ENCODE data around the gene DYSF. TPM values are rescaled to one million over a fixed set of nuclear protein-coding genes. Genes with fewer than 3 reads are reported as not detected.

The DYSF gene
- total RNA-seq, 1 experiment from 2014 or later = 0.89 TPM

- RAD21 ChIA-PET (ENCODE audit: low non-redundant PET in 1 of 2, low total read pairs in 2 of 2, uncharacterized antibody in 2 of 2, unreplicated experiment in 2 of 2) = no interaction called here
- DNase-seq (ENCODE audit: low read depth, low spot score) = no peak
- CTCF ChIA-PET = no interaction called here
- intact Hi-C loops (cut with micrococcal nuclease) = no loop called here
- no TSS peak for BruUV-seq (replicated peaks)
- H3K9me3 ChIP-seq (ENCODE audit: control insufficient read depth in 1 of 2, insufficient read depth in 1 of 2, low read depth in 1 of 2, low read length in 2 of 2) = no peaks in the 10 kb centered on the region
- TF ChIP-seq, protein P1, sequence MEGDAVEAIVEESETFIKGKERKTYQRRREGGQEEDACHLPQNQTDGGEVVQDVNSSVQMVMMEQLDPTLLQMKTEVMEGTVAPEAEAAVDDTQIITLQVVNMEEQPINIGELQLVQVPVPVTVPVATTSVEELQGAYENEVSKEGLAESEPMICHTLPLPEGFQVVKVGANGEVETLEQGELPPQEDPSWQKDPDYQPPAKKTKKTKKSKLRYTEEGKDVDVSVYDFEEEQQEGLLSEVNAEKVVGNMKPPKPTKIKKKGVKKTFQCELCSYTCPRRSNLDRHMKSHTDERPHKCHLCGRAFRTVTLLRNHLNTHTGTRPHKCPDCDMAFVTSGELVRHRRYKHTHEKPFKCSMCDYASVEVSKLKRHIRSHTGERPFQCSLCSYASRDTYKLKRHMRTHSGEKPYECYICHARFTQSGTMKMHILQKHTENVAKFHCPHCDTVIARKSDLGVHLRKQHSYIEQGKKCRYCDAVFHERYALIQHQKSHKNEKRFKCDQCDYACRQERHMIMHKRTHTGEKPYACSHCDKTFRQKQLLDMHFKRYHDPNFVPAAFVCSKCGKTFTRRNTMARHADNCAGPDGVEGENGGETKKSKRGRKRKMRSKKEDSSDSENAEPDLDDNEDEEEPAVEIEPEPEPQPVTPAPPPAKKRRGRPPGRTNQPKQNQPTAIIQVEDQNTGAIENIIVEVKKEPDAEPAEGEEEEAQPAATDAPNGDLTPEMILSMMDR (IDR thresholded peaks at IDR 0.05 in 2 of 3, conservative IDR thresholded peaks at IDR 0.05 in 1 of 3; ENCODE audit: borderline replicate concordance in 1 of 3, insufficient read depth in 1 of 3, low read depth in 2 of 3, low read length in 2 of 3) = no peak
- no peaks in the 10 kb centered on the region for H3K9me2 ChIP-seq (ENCODE audit: insufficient read depth)
- POLR2A ChIA-PET = no interaction called here
- no peaks in the 10 kb centered on the region for H4K20me1 ChIP-seq (ENCODE audit: insufficient read depth)
- no peaks in the 10 kb centered on the region for H3K36me3 ChIP-seq (ENCODE audit: control insufficient read depth in 1 of 2, insufficient read depth in 2 of 2, low read length in 2 of 2)
- no peak overlapping the region for H2AFZ ChIP-seq (ENCODE audit: low read depth, low read length, poor library complexity, severe bottlenecking)
- no peak overlapping the region for H3K27ac ChIP-seq (ENCODE audit: low read depth, low read length)
- H3K27me3 ChIP-seq (ENCODE audit: insufficient read depth, low read length) = no peaks in the 10 kb centered on the region
- no peak for ATAC-seq
- no peak overlapping the region for H3K4me2 ChIP-seq (ENCODE audit: low read length)
- no peak overlapping the region for H3K9ac ChIP-seq (ENCODE audit: low read length)
- no peak overlapping the region for H3K4me3 ChIP-seq (replicated peaks in 1 of 2; ENCODE audit: low read depth in 1 of 2, low read length in 2 of 2)
- H3K79me2 ChIP-seq (ENCODE audit: insufficient read depth, low read length) = no peaks in the 10 kb centered on the region
- H3K4me1 ChIP-seq (ENCODE audit: control insufficient read depth in 1 of 2, insufficient read depth in 2 of 2, low read length in 2 of 2) = peaks cover 0 to 13% of the 10 kb centered on the region in 2 experiments; a peak in 2 of 4 replicates
Measured at GRCh38 chr2:71504611-71505010, 51.2 kb downstream of the DYSF start.

- intact Hi-C loops (cut with micrococcal nuclease) = no loop called here
- ATAC-seq = no peak
- DNase-seq (ENCODE audit: low read depth, low spot score) = no peak
- no peaks in the 10 kb centered on the region for H3K9me2 ChIP-seq (ENCODE audit: insufficient read depth)
- H3K9ac ChIP-seq (ENCODE audit: low read length) = no peak overlapping the region
- TF ChIP-seq POLR2AphosphoS5 (IDR thresholded peaks at IDR 0.05; ENCODE audit: low read depth, low read length) (no peak), SRF (IDR thresholded peaks at IDR 0.05; ENCODE audit: low read depth) (no peak), ATF3 (IDR thresholded peaks at IDR 0.05) (no peak), JUND (IDR thresholded peaks at IDR 0.05) (no peak), TCF7L2 (IDR thresholded peaks at IDR 0.05; ENCODE audit: borderline replicate concordance, extremely low read depth, insufficient read depth, insufficient read length) (no peak), EZH2 (IDR thresholded peaks at IDR 0.05) (no peak), ZFX (IDR thresholded peaks at IDR 0.05) (no peak), EZH2phosphoT487 (IDR thresholded peaks at IDR 0.05; ENCODE audit: borderline replicate concordance) (no peak), CBX3 (IDR thresholded peaks at IDR 0.05; ENCODE audit: low read depth) (no peak), CEBPB (IDR thresholded peaks at IDR 0.05; ENCODE audit: low read depth) (no peak)
- no peaks in the 10 kb centered on the region for H4K20me1 ChIP-seq (ENCODE audit: insufficient read depth)
- H3K4me3 ChIP-seq (replicated peaks in 1 of 2; ENCODE audit: low read depth in 1 of 2, low read length in 2 of 2) = no peak overlapping the region
- no peak overlapping the region for H3K4me2 ChIP-seq (ENCODE audit: low read length)
- H3K9me3 ChIP-seq (ENCODE audit: control insufficient read depth in 1 of 2, insufficient read depth in 1 of 2, low read depth in 1 of 2, low read length in 2 of 2) = no peaks in the 10 kb centered on the region
- POLR2A ChIA-PET = no interaction called here
- H3K27me3 ChIP-seq (ENCODE audit: insufficient read depth, low read length) = no peaks in the 10 kb centered on the region
- no TSS peak for BruUV-seq (replicated peaks)
- no peaks in the 10 kb centered on the region for H3K36me3 ChIP-seq (ENCODE audit: control insufficient read depth in 1 of 2, insufficient read depth in 2 of 2, low read length in 2 of 2)
- H2AFZ ChIP-seq (ENCODE audit: low read depth, low read length, poor library complexity, severe bottlenecking) = no peak overlapping the region
- CTCF ChIA-PET = interaction anchor here (1.9 kb wide), 1 partner anchor 205 kb away, joined by 8 read pairs; no protein-coding TSS in a partner anchor
- H3K27ac ChIP-seq (ENCODE audit: low read depth, low read length) = no peak overlapping the region
- peaks cover 0 to 11% of the 10 kb centered on the region in 2 experiments; a peak in 2 of 4 replicates for H3K4me1 ChIP-seq (ENCODE audit: control insufficient read depth in 1 of 2, insufficient read depth in 2 of 2, low read length in 2 of 2)
- RAD21 ChIA-PET (ENCODE audit: low non-redundant PET in 1 of 2, low total read pairs in 2 of 2, uncharacterized antibody in 2 of 2, unreplicated experiment in 2 of 2) = no interaction called here
- no peaks in the 10 kb centered on the region for H3K79me2 ChIP-seq (ENCODE audit: insufficient read depth, low read length)
Measured at GRCh38 chr2:71505086-71505769, 51.9 kb downstream of the DYSF start.
